ENCODE data around the gene ST6GALNAC6. TPM values are rescaled to one million over a fixed set of nuclear protein-coding genes. Genes with fewer than 3 reads are reported as not detected.
A peak's percentile ranks its signal among the peaks of the same experiment; 100 is the strongest.

The ST6GALNAC6 gene
- total and polyA plus RNA-seq, 2 of the 8 experiments (the other 6 are each of a cell fraction or from before 2014, with no cell fraction given): 43.7 to 64.4 TPM

GRCh38 chr9:127886401-127886972, 12.9 kb downstream of the ST6GALNAC6 start (continued):
- TF ChIP-seq ATF2 (IDR thresholded peaks at IDR 0.05; ENCODE audit: low read length): no peak
- TF ChIP-seq ATF3 (IDR thresholded peaks at IDR 0.05; ENCODE audit: insufficient read depth, low read depth, low read length): no peak
- no peak for TF ChIP-seq GTF2F1 (IDR thresholded peaks at IDR 0.05; ENCODE audit: borderline replicate concordance, low read depth, low read length)
- peak; percentile 15; the same call in 1 of the 2 replicates for TF ChIP-seq SP2 (IDR thresholded peaks at IDR 0.05; ENCODE audit: low read length)
- TF ChIP-seq, protein P1, sequence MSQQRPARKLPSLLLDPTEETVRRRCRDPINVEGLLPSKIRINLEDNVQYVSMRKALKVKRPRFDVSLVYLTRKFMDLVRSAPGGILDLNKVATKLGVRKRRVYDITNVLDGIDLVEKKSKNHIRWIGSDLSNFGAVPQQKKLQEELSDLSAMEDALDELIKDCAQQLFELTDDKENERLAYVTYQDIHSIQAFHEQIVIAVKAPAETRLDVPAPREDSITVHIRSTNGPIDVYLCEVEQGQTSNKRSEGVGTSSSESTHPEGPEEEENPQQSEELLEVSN (IDR thresholded peaks at IDR 0.05): no peak
- no peak for TF ChIP-seq RAD21 (IDR thresholded peaks at IDR 0.05 in 1 of 2, conservative IDR thresholded peaks at IDR 0.05 in 1 of 2; ENCODE audit: low read depth in 2 of 2, low read length in 2 of 2)
- TF ChIP-seq EP300 (IDR thresholded peaks at IDR 0.05; ENCODE audit: borderline replicate concordance in 1 of 2, low read depth in 2 of 2, low read length in 2 of 2): no peak
- TF ChIP-seq TCF12 (IDR thresholded peaks at IDR 0.05; ENCODE audit: low read depth, low read length): no peak
- no peak for TF ChIP-seq POU5F1 (IDR thresholded peaks at IDR 0.05; ENCODE audit: low read depth, low read length)
- no peak for TF ChIP-seq NRF1 (IDR thresholded peaks at IDR 0.05; ENCODE audit: low read depth, low read length)
- no peak for TF ChIP-seq RXRA (IDR thresholded peaks at IDR 0.05; ENCODE audit: insufficient read depth, low read depth, low read length)
- TF ChIP-seq, protein P2, sequence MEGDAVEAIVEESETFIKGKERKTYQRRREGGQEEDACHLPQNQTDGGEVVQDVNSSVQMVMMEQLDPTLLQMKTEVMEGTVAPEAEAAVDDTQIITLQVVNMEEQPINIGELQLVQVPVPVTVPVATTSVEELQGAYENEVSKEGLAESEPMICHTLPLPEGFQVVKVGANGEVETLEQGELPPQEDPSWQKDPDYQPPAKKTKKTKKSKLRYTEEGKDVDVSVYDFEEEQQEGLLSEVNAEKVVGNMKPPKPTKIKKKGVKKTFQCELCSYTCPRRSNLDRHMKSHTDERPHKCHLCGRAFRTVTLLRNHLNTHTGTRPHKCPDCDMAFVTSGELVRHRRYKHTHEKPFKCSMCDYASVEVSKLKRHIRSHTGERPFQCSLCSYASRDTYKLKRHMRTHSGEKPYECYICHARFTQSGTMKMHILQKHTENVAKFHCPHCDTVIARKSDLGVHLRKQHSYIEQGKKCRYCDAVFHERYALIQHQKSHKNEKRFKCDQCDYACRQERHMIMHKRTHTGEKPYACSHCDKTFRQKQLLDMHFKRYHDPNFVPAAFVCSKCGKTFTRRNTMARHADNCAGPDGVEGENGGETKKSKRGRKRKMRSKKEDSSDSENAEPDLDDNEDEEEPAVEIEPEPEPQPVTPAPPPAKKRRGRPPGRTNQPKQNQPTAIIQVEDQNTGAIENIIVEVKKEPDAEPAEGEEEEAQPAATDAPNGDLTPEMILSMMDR (IDR thresholded peaks at IDR 0.05; ENCODE audit: control extremely low read depth in 1 of 3, insufficient read depth in 1 of 3, low read depth in 1 of 3, low read length in 3 of 3): no peak
- no peak for TF ChIP-seq RBBP5 (IDR thresholded peaks at IDR 0.05; ENCODE audit: borderline replicate concordance, low read depth, low read length)
- no peak for TF ChIP-seq PHF8 (conservative IDR thresholded peaks at IDR 0.05; ENCODE audit: low read depth, low read length)
- no peak for TF ChIP-seq FOSL1 (IDR thresholded peaks at IDR 0.05; ENCODE audit: insufficient read depth, low read depth, low read length)
- no peak for TF ChIP-seq BRCA1 (IDR thresholded peaks at IDR 0.05; ENCODE audit: low read depth, low read length)
- no peak for TF ChIP-seq TAF1 (IDR thresholded peaks at IDR 0.05; ENCODE audit: low read depth, low read length)
- TF ChIP-seq CHD2 (IDR thresholded peaks at IDR 0.05; ENCODE audit: low read length): peak; percentile 77
- no peak for TF ChIP-seq CREB1 (IDR thresholded peaks at IDR 0.05)
